ENCODE data around the gene KCNAB3.

Gene KCNAB3

GRCh38 chr17:7940743-7941142 is 11.1 kb upstream of the KCNAB3 start:
- no peak for DNase-seq (ENCODE audit: low read depth in 2 of 3, low spot score in 1 of 3)

DNA sequence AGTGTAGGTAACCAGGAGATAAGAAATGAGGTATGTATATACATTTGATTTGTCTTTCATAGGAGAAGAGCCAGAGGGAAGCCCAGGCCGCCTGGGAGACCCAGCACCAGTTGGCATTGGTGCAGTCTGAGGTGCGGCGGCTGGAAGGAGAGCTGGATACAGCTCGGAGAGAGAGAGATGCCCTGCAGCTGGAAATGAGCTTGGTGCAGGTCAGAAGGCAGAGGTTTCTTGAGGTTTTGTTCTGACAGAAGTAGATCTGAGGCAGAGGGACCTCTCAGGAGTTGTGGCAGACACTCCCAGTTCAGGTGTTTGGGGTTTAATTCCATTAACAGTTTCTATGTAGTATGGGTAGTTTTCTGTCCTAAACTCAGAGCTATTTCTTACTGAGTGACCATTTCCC is 10.4 kb upstream of the KCNAB3 start:
- no peak for DNase-seq (ENCODE audit: low read depth in 2 of 3, low spot score in 1 of 3)

DNA sequence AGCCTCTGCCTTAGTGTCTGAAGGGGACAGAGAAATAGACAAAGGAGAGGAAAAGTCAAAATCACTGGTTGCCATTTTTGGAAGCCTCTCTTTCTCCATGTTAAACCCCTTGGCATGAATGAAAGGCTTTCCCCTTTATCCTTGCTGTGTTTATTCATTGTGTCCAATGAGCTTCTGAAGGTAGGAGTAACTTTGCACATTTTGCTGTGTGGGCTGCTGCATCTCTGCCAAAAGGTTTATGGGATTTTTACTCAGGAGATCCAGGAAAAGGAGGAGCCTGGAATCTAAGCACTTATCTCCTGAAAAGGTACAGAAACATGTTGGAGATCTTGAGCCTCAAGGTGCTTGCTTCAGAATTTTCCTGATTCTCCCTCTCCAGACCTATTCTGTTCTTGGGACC is 6.2 kb upstream of the KCNAB3 start:
- DNase-seq (ENCODE audit: low read depth in 2 of 3, low spot score in 1 of 3), result no peak

DNA sequence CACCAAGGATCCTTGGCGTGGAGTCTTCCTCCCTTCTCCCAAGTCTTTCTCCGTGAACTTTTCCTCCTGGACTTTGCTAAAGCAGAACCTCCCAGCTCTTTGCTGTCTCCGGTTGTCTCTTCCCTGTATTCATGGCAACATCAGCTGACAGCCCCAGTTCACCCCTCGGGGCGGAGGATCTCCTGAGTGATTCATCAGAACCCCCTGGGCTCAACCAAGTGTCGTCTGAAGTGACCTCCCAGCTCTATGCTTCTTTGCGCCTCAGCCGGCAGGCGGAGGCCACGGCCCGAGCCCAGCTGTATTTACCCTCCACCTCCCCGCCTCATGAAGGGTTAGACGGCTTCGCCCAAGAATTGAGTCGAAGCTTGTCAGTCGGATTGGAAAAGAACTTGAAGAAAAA is 3.3 kb upstream of the KCNAB3 start:
- DNase-seq (ENCODE audit: low read depth in 2 of 3, low spot score in 1 of 3), result peak in 1 of 3 donors; percentile 12

GRCh38 chr17:7932483-7932891 is 2.8 kb upstream of the KCNAB3 start:
- no peak for DNase-seq (ENCODE audit: low read depth in 2 of 3, low spot score in 1 of 3)

DNA sequence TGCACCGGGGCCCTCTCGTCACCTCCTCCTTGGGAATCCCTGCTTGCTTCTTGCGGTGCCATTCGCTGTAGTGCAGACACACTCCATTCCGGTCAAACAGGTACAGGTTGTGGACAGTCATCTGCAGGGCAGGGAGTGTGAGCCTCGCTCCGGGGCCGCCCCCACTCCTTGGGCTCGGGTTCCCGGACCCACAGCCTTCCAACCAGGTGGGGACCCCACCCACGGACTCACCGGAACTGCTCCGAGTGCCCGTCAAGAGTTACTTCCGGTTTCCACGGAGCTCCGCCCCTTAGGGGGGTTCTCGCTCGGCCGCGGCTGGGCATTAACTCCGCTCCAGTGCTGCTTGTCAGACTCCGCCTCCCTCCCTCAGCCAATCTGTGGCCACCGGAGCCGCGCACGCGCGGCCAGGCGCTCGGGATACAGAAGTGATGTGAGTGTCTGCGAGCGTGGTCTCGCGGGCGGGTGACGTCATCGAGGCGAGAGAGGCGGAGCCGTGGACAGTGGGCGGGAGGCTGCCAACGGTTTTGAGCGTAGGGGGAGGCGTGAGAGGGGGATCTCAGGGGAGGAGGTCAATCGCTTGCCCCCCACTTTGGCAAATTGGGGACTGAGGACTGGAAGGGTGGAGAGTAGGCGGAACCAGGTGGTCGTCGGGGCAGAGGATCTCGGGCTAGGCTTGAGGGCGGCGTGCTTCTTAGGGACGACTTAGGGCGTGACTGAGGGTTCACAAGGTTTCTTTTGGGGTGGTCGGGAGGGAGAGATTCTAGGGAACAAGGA is 2.2 kb upstream of the KCNAB3 start, which contains the start of the genes CNTROB and TRAPPC1:
CNTROB (plus strand) TSS at position 498 of the 774 bp plus-strand sequence. CDS start 874 bp downstream, outside the sequence.
TRAPPC1 (minus strand) TSS at position 238 of the 774 bp plus-strand sequence; CDS start at position 121, 117 bp downstream.
- peak; percentile 98 to 100 (median 99) for DNase-seq (ENCODE audit: low read depth in 2 of 3, low spot score in 1 of 3)

- no peak for DNase-seq (ENCODE audit: low read depth in 2 of 3, low spot score in 1 of 3)
These were observed 1.4 kb upstream of the KCNAB3 start for GRCh38 chr17:7930841-7931631.

- no peak for DNase-seq (ENCODE audit: low read depth in 2 of 3, low spot score in 1 of 3)
These were observed 2.1 kb downstream of the KCNAB3 start for GRCh38 chr17:7927596-7927995.

- DNase-seq (ENCODE audit: low read depth in 2 of 3, low spot score in 1 of 3), result peak; percentile 70 to 73 (median 72)
These were observed 6.6 kb downstream of the KCNAB3 start for GRCh38 chr17:7922845-7923628.

DNA sequence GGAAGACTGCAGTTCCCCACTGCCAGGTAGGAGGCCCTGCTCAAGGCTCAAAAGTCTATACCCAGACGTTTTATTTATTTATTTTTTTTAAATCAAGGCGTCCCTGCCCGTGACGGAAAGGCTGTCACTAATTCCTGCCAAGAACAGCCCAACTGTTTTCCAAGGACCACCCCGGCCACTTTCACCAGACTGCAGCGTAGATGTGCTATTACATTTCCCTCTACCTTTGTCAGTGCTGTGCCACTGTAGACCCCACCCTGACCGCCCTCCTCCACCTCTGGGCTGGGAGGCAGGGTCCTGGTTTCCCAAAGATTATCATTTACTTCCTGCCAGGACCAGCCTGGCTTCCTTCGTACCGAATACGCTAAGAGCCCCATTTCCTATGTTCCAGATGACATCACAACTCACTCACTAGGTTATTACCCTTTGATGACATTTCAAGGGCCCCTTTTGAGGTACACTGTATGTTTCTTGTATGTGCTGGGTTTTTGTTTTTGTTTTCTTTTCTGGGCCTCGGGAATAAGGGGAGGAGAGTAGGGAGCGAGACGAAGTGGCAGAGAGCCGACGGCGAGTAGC is 7.3 kb downstream of the KCNAB3 start:
- no peak for DNase-seq (ENCODE audit: low read depth in 2 of 3, low spot score in 1 of 3)

DNA sequence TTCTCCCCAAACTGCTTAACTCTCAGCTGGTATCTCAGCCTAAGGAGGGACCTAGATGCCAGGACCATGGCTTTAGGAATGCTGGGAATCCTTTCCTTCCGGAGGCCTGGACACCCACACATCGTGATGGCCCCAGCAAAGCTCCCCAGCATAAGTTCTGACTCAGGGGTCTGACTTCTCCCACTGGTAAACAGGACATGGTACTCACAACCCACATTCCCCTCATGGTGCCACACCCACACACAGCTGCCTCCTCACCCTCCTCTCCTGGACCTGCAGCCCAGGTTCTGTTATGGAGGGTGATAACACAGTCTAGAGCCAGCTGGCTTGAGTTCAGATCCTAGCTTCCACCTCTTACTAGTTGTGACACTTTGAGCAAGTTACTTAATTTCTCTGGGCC is 12.8 kb downstream of the KCNAB3 start:
- no peak for DNase-seq (ENCODE audit: low read depth in 2 of 3, low spot score in 1 of 3)

DNA sequence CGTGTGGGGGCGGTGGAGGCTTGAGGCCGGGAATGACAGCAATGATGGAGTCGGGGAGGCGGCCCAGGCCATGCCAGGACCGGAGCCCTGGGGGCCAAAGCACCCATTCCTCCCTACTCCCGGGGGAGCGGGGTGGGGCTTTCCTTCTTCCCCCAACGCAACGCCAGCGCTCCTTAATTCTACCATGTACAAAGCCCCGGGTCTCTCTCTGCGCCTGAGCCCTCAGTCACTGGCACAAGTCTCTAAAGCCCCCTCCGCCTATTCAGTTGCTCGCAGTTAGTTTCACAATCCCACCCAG is 13.3 kb downstream of the KCNAB3 start:
- DNase-seq (ENCODE audit: low read depth in 2 of 3, low spot score in 1 of 3), result no peak

- DNase-seq (ENCODE audit: low read depth in 2 of 3, low spot score in 1 of 3), result peak; percentile 80 to 89 (median 85)
These were observed 13.9 kb downstream of the KCNAB3 start, which contains the start of gene RNF227 for GRCh38 chr17:7915611-7916384. TSS of gene RNF227 (minus strand) at chr17:7916289. CDS start at chr17:7916195, 94 bp downstream.

- DNase-seq (ENCODE audit: low read depth in 2 of 3, low spot score in 1 of 3), result no peak
These were observed 14.5 kb downstream of the KCNAB3 start for GRCh38 chr17:7915179-7915610.

DNA sequence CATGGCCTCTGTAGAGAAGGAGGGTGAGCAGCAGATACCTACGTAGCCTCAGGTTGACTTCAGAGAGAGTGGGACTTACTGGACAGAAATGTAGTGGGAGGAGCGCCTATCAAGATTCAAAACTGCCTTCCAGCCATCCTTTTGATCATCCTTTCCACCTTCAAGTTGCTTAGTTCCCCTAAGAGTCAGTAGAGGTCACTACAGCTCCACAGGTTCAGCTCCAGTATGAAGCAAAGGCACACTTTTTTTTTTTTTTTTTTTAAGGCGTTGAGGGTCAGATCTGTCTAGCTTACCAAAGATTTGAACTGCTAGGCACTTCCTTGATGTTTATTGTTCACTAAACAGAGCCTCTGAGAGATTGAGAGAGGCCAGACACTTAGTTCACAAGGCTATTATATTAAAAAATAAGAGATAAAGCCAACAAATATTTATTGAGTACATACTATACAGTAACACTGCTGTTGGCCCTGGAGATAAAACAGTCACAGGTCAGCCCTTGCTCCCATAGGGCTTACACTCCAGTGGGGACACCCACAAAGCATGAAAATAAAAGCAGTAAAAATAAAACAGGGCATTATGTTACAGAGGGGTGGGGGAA is 16.6 kb downstream of the KCNAB3 start:
- DNase-seq (ENCODE audit: low read depth in 2 of 3, low spot score in 1 of 3), result peak in 1 of 3 donors; percentile 34

GRCh38 chr17:7911116-7911515 is 18.5 kb downstream of the KCNAB3 start:
- no peak for DNase-seq (ENCODE audit: low read depth in 2 of 3, low spot score in 1 of 3)

DNA sequence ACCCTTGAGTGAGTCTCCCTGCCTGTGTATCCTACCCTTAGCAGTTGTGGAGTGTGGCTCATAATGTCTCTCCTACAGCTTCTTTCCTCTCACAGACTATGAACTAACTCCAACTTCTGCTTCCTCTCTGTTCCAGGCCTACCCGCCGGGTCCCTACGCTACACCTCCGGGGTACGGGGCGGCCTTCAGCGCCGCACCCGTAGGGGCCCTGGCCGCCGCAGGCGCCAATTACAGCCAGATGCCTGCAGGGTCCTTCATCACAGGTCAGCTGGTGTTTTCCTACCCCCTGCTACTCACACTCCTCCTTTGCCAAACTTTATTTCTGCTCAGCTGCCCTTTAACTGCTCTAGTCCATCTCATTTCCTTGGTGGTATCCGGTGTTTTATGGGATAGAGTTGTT is 18.9 kb downstream of the KCNAB3 start:
- DNase-seq (ENCODE audit: low read depth in 2 of 3, low spot score in 1 of 3), result no peak

GRCh38 chr17:7910281-7910680 is 19.4 kb downstream of the KCNAB3 start:
- DNase-seq (ENCODE audit: low read depth in 2 of 3, low spot score in 1 of 3), result no peak

DNA sequence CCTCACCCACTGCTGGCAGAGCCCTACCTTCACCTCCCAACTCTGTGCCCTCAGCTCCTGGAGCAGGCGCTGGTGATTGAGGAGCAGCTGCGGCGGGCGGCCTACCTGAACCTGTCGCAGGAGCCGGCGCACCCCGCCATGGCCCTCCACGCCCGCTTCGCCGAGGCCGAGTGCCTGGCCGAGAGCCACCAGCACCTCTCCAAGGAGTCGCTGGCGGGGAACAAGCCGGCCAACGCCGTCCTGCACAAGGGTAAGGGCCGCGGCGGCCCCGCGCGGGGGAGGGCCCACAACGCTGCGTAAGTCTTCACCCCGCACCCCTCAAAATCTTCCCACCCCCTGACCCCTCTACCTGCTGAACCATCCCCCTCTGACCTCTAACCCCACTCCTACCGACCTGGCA is 20.6 kb downstream of the KCNAB3 start:
- DNase-seq (ENCODE audit: low read depth in 2 of 3, low spot score in 1 of 3), result no peak

All from stimulated activated CD4-positive, alpha-beta T cell treated with anti-CD3 and anti-CD28 coated beads, Interleukin-12 subunit alpha, Interleukin-12 subunit beta, amount 100 ng/mL, for 48 hours (primary cell).